GM20000 (cell line): Measurements from ENCODE around the gene AP3B1.

Experiments
- DNase-seq: peaks from one replicate; pipeline ENCODE4 v3.0.0; 2012; ENCODE audit warnings: low spot score
- TF ChIP-seq, protein P1 (sequence below): IDR thresholded peaks from 2 replicates; pipeline ENCODE4 v1.5.1; 2012; ENCODE audit warnings: mild to moderate bottlenecking, control low read depth; ENCODE audit errors: extremely low read depth, missing control alignments

Gene AP3B1

DNA sequence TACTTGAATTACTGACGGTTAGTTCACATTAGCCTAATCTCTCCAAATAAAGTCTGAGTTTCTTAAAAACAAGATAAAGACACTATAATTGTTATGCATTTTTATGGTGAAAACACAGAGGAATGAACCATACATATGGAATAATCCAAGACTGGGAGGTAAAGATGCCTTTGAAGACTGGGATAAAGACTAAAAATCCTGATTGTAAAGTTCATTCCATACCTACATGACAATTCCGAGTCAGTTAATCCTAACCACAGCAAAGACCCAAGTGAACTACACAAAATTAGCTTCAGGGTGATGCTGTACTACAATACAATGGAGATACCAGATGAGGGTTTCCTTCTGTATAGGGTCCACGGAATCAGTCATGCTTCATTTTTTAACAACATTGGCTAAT lies 6.3 kb downstream of the AP3B1 start:
- no peak for DNase-seq
- TF ChIP-seq, protein P1, sequence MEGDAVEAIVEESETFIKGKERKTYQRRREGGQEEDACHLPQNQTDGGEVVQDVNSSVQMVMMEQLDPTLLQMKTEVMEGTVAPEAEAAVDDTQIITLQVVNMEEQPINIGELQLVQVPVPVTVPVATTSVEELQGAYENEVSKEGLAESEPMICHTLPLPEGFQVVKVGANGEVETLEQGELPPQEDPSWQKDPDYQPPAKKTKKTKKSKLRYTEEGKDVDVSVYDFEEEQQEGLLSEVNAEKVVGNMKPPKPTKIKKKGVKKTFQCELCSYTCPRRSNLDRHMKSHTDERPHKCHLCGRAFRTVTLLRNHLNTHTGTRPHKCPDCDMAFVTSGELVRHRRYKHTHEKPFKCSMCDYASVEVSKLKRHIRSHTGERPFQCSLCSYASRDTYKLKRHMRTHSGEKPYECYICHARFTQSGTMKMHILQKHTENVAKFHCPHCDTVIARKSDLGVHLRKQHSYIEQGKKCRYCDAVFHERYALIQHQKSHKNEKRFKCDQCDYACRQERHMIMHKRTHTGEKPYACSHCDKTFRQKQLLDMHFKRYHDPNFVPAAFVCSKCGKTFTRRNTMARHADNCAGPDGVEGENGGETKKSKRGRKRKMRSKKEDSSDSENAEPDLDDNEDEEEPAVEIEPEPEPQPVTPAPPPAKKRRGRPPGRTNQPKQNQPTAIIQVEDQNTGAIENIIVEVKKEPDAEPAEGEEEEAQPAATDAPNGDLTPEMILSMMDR = no peak

DNA sequence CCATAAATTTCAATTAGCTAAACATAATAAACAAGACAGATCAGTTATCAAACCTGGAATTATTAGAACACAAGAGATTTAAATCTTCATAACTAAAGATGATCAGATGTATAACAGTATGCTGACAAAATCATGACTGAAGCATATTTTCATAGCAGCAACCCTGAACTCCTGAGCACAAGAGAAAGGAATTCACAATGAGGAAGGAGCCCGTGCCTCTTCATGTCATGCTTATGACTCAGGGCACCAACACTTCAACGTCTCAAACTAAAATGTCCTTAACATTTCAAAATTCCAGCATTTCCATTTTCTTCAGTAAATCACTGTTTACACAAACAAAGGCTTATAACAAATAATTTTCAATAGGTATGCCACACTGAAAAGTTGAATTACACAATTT lies 6.7 kb downstream of the AP3B1 start:
- TF ChIP-seq, protein P1 = no peak
- no peak for DNase-seq

DNA sequence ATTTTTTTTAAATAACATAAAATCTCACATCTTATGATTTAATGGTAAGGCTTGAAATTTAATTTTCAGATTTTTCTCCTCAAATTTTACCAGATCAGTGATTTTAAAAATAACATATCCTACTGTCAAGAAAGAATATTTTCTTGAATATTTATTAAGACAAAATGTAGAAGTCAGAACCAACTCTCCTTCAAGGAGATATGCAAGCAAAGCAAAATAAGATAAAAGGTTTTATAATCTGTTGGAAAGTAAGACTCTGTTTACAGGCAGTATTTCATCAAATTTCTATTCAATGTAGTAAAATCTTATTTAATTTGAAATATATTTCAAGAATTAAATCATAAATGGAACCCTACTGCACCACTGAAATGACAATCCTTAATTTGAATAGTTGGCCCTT lies 7.3 kb downstream of the AP3B1 start:
- no peak for DNase-seq
- TF ChIP-seq, protein P1 = no peak

DNA sequence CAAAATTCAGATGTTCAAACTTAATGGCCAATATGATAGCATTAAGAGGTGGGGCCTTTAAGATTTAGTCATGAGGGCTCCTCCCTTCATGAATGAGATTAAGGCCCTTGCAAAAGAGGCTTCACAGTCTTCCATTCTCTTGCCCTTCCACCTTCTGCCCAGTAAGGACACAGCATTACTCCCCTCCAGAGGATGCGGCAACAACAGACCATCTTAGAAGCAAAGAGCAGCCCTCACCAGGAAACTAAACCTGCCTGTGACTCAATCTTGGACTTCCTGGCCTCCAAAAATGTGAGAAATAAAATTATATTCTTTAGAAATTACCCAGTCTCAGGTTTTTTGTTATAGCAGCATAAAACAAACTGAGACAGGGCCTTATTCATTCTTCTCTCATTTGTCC lies 8.2 kb downstream of the AP3B1 start:
- TF ChIP-seq, protein P1 = no peak
- DNase-seq = no peak

DNA sequence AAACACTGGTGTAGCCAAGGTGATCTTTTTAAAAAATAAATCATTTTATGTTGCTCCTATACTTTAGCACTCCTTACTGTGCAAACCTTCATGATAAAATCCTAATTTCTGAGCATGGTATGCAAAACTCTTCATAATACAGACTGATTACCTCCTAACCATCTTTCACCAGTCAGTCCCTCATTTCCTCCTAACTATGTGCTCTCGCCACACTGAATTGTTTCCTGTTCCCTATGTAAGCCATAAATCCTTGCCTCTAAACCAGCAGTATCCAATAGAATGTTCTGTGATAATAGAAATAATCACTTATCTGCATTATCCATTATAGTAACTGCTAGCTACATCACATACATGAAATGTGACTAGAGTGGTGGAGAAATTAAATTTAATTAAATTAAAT lies 10.7 kb downstream of the AP3B1 start:
- TF ChIP-seq, protein P1 = no peak
- DNase-seq = no peak

DNA sequence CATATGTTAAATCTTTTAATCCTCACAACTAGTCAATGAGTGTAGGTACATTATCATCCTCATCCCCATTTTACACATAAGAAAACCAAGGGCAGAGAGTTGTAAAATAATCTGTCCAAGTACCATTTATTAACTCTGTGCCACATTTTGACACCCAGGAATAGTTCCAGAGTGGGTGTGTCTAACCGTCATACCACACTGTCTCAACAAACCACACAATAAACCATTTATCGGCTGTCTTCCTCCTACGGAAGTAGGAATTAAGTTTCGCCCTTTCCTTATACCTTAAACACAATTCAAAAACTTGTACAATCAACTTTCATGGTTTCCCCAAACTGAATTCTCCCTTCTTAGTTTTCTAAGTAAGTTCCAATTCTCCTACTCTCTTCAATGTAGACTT lies 11.4 kb downstream of the AP3B1 start:
- TF ChIP-seq, protein P1 = no peak

DNA sequence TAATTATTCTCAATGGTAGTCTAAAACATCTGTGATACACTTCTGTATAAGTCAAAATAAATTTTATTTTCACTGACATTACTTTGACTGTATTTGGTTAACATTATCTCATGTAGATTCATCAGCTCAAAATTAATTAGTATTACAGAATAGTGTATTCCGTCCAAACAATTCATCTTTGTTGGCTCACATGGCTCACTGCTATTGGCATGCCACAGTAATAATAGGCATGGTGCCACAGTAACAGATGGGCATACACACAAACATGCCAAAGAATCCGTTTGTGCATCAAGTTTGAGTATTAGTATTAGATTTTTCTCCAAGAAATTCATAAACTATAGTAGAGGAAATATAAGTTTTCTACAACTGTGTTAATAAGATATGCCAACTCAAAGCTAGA lies 14.2 kb downstream of the AP3B1 start:
- no peak for DNase-seq

More for the DNA sequence above, 11.4 kb downstream of the AP3B1 start:
- DNase-seq = no peak

More for the DNA sequence above, 14.2 kb downstream of the AP3B1 start:
- TF ChIP-seq, protein P1 = no peak
